Measurements from ENCODE around the gene MAN2B1.

DNA sequence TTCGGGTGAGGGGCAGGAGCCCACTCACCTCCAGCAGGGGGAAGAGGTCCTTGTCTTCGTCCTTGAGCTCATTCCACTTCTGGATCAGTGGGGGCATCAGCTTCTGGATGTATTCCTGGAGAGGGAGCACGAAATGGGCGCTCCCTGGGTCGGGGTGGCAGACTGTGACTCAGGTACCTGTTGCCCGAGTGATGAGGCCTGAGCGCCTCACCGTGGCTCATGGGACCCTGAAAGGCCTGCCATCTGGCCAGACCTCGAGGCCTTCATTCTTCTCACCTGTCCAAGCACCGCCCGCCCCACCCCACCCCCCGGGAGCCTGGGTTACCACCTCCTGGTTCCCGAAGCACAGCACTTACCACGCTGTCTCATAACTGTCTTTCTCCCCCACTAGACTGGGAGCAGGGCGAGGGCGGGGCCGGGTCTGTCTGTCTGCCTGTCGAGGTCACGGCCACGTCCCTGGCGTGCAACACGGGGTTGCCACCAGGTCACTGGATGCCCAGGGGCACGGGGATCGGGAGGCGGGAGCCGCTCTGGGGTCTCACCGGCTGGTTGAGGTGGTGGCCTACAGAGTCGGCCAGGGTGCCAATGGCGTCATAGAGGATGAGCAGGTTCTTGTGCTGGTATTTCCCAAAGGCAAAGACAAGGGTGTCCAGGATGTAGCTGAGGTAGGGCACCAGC, 39.3 kb upstream of the MAN2B1 start:
- TF ChIP-seq RFX5 (IDR thresholded peaks at IDR 0.05) (no peak), POLR2A (IDR thresholded peaks at IDR 0.05; ENCODE audit: low read length) (no peak), CEBPB (IDR thresholded peaks at IDR 0.05) (no peak), ZFP36 (IDR thresholded peaks at IDR 0.05; ENCODE audit: borderline replicate concordance, partially characterized antibody) (no peak), MYC (IDR thresholded peaks at IDR 0.05; ENCODE audit: borderline replicate concordance, low read length) (no peak)
- TF ChIP-seq, protein P1, sequence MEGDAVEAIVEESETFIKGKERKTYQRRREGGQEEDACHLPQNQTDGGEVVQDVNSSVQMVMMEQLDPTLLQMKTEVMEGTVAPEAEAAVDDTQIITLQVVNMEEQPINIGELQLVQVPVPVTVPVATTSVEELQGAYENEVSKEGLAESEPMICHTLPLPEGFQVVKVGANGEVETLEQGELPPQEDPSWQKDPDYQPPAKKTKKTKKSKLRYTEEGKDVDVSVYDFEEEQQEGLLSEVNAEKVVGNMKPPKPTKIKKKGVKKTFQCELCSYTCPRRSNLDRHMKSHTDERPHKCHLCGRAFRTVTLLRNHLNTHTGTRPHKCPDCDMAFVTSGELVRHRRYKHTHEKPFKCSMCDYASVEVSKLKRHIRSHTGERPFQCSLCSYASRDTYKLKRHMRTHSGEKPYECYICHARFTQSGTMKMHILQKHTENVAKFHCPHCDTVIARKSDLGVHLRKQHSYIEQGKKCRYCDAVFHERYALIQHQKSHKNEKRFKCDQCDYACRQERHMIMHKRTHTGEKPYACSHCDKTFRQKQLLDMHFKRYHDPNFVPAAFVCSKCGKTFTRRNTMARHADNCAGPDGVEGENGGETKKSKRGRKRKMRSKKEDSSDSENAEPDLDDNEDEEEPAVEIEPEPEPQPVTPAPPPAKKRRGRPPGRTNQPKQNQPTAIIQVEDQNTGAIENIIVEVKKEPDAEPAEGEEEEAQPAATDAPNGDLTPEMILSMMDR (IDR thresholded peaks at IDR 0.05) = no peak
- TF ChIP-seq, protein P2, sequence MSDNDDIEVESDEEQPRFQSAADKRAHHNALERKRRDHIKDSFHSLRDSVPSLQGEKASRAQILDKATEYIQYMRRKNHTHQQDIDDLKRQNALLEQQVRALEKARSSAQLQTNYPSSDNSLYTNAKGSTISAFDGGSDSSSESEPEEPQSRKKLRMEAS (IDR thresholded peaks at IDR 0.05) = no peak

Measured in A549 (cell line).